Measurements from ENCODE around the gene ATF7IP.

The ATF7IP gene

GRCh38 chr12:14460212-14460841 is 94.8 kb downstream of the ATF7IP start:
- POLR2A ChIA-PET = no interaction called here

GRCh38 chr12:14471497-14471896 is 106.0 kb downstream of the ATF7IP start:
- ChIA-PET CTCF (no interaction called here), POLR2A (no interaction called here)
- DNase-seq = no peak
- peaks cover 25 to 94% (median 43%) of the 10 kb centered on the region in 4 experiments for H3K36me3 ChIP-seq (ENCODE audit: control insufficient read depth in 4 of 4, insufficient read depth in 4 of 4, low read length in 3 of 4)
- H3K27me3 ChIP-seq (replicated peaks in 2 of 5; ENCODE audit: control insufficient read depth in 4 of 5, insufficient read depth in 5 of 5, low read length in 4 of 5) = no peaks in the 10 kb centered on the region
- H3K4me1 ChIP-seq (ENCODE audit: control extremely low read depth in 1 of 4, control insufficient read depth in 4 of 4, insufficient read depth in 4 of 4, low read length in 3 of 4) = no peaks in the 10 kb centered on the region
- no peak overlapping the region for H3K27ac ChIP-seq (ENCODE audit: insufficient read depth in 1 of 2, low read depth in 1 of 2, low read length in 2 of 2, poor library complexity in 1 of 2, severe bottlenecking in 2 of 2)
- no peak overlapping the region for H3K4me3 ChIP-seq (ENCODE audit: control insufficient read depth in 1 of 7, extremely low read depth in 1 of 7, insufficient read depth in 4 of 7, low read depth in 2 of 7, low read length in 6 of 7)
- H3K9me3 ChIP-seq (ENCODE audit: control extremely low read depth in 1 of 5, control insufficient read depth in 4 of 5, insufficient read depth in 2 of 5, low read depth in 1 of 5, low read length in 4 of 5) = peaks cover 17 to 59% (median 27%) of the 10 kb centered on the region in 5 experiments
- WGBS (ENCODE audit: insufficient coverage) = no CpG with 5 or more reads among the region's 1 CpG

More at GRCh38 chr12:14460212-14460841, 94.8 kb downstream of the ATF7IP start:
- Histone ChIP-seq H3K4me1 (ENCODE audit: control extremely low read depth in 1 of 4, control insufficient read depth in 4 of 4, insufficient read depth in 4 of 4, low read length in 3 of 4) (no peaks in the 10 kb centered on the region), H3K27me3 (replicated peaks in 2 of 5; ENCODE audit: control insufficient read depth in 4 of 5, insufficient read depth in 5 of 5, low read length in 4 of 5) (no peaks in the 10 kb centered on the region), H3K9me3 (ENCODE audit: control extremely low read depth in 1 of 5, control insufficient read depth in 4 of 5, insufficient read depth in 2 of 5, low read depth in 1 of 5, low read length in 4 of 5) (no peaks in the 10 kb centered on the region), H3K27ac (ENCODE audit: insufficient read depth in 1 of 2, low read depth in 1 of 2, low read length in 2 of 2, poor library complexity in 1 of 2, severe bottlenecking in 2 of 2) (no peak overlapping the region), H3K36me3 (ENCODE audit: control insufficient read depth in 4 of 4, insufficient read depth in 4 of 4, low read length in 3 of 4) (peaks cover 20 to 63% (median 32%) of the 10 kb centered on the region in 4 experiments), H3K4me3 (ENCODE audit: control insufficient read depth in 1 of 7, extremely low read depth in 1 of 7, insufficient read depth in 4 of 7, low read depth in 2 of 7, low read length in 6 of 7) (no peak overlapping the region)
- no peak for DNase-seq
- WGBS (ENCODE audit: insufficient coverage) = 91% methylated on average over 2 of the region's 5 CpGs
- CTCF ChIA-PET = no interaction called here

GRCh38 chr12:14473707-14474287 is 108.3 kb downstream of the ATF7IP start:
- H3K4me3 ChIP-seq (ENCODE audit: control insufficient read depth in 1 of 7, extremely low read depth in 1 of 7, insufficient read depth in 4 of 7, low read depth in 2 of 7, low read length in 6 of 7) = no peak overlapping the region
- 100% methylated on average over 1 of the region's 4 CpGs for WGBS (ENCODE audit: insufficient coverage)
- no peak overlapping the region for H3K27ac ChIP-seq (ENCODE audit: insufficient read depth in 1 of 2, low read depth in 1 of 2, low read length in 2 of 2, poor library complexity in 1 of 2, severe bottlenecking in 2 of 2)
- peaks cover 17 to 59% (median 27%) of the 10 kb centered on the region in 5 experiments for H3K9me3 ChIP-seq (ENCODE audit: control extremely low read depth in 1 of 5, control insufficient read depth in 4 of 5, insufficient read depth in 2 of 5, low read depth in 1 of 5, low read length in 4 of 5)
- peaks cover 31 to 94% (median 41%) of the 10 kb centered on the region in 4 experiments for H3K36me3 ChIP-seq (ENCODE audit: control insufficient read depth in 4 of 4, insufficient read depth in 4 of 4, low read length in 3 of 4)
- no peaks in the 10 kb centered on the region for H3K27me3 ChIP-seq (replicated peaks in 2 of 5; ENCODE audit: control insufficient read depth in 4 of 5, insufficient read depth in 5 of 5, low read length in 4 of 5)
- ChIA-PET CTCF (no interaction called here), POLR2A (no interaction called here)
- peak; percentile 28 to 74 (median 56) for DNase-seq
- H3K4me1 ChIP-seq (ENCODE audit: control extremely low read depth in 1 of 4, control insufficient read depth in 4 of 4, insufficient read depth in 4 of 4, low read length in 3 of 4) = no peaks in the 10 kb centered on the region

- no peaks in the 10 kb centered on the region for H3K27me3 ChIP-seq (replicated peaks in 2 of 5; ENCODE audit: control insufficient read depth in 4 of 5, insufficient read depth in 5 of 5, low read length in 4 of 5)
- WGBS (ENCODE audit: insufficient coverage) = no CpG with 5 or more reads among the region's 1 CpG
- peaks cover 5 to 20% (median 11%) of the 10 kb centered on the region in 5 experiments for H3K9me3 ChIP-seq (ENCODE audit: control extremely low read depth in 1 of 5, control insufficient read depth in 4 of 5, insufficient read depth in 2 of 5, low read depth in 1 of 5, low read length in 4 of 5)
- no peak overlapping the region for H3K27ac ChIP-seq (ENCODE audit: insufficient read depth in 1 of 2, low read depth in 1 of 2, low read length in 2 of 2, poor library complexity in 1 of 2, severe bottlenecking in 2 of 2)
- H3K36me3 ChIP-seq (ENCODE audit: control insufficient read depth in 4 of 4, insufficient read depth in 4 of 4, low read length in 3 of 4) = peaks cover 26 to 93% (median 48%) of the 10 kb centered on the region in 4 experiments
- H3K4me1 ChIP-seq (ENCODE audit: control extremely low read depth in 1 of 4, control insufficient read depth in 4 of 4, insufficient read depth in 4 of 4, low read length in 3 of 4) = no peaks in the 10 kb centered on the region
- ChIA-PET POLR2A (no interaction called here), CTCF (interaction anchor here (1.3 to 2.0 kb wide), 2 partner anchors 28 to 114 kb away, joined by 3 to 4 read pairs; partner anchors contain the start of gene ATF7IP)
- no peak overlapping the region for H3K4me3 ChIP-seq (ENCODE audit: control insufficient read depth in 1 of 7, extremely low read depth in 1 of 7, insufficient read depth in 4 of 7, low read depth in 2 of 7, low read length in 6 of 7)
- DNase-seq = no peak
Measured at GRCh38 chr12:14479004-14479403, 113.5 kb downstream of the ATF7IP start.

GRCh38 chr12:14481201-14481600 is 115.7 kb downstream of the ATF7IP start:
- ChIA-PET POLR2A (no interaction called here), CTCF (interaction anchor here (1.0 to 2.0 kb wide), 4 partner anchors 11 to 243 kb away, joined by 3 to 4 read pairs (median 4); partner anchors contain the start of gene ATF7IP)
- Histone ChIP-seq H3K27me3 (replicated peaks in 2 of 5; ENCODE audit: control insufficient read depth in 4 of 5, insufficient read depth in 5 of 5, low read length in 4 of 5) (no peaks in the 10 kb centered on the region), H3K4me1 (ENCODE audit: control extremely low read depth in 1 of 4, control insufficient read depth in 4 of 4, insufficient read depth in 4 of 4, low read length in 3 of 4) (no peaks in the 10 kb centered on the region), H3K27ac (ENCODE audit: insufficient read depth in 1 of 2, low read depth in 1 of 2, low read length in 2 of 2, poor library complexity in 1 of 2, severe bottlenecking in 2 of 2) (no peak overlapping the region), H3K9me3 (ENCODE audit: control extremely low read depth in 1 of 5, control insufficient read depth in 4 of 5, insufficient read depth in 2 of 5, low read depth in 1 of 5, low read length in 4 of 5) (peaks cover 0 to 2% (median 0%) of the 10 kb centered on the region in 5 experiments), H3K36me3 (ENCODE audit: control insufficient read depth in 4 of 4, insufficient read depth in 4 of 4, low read length in 3 of 4) (peaks cover 30 to 94% (median 50%) of the 10 kb centered on the region in 4 experiments), H3K4me3 (ENCODE audit: control insufficient read depth in 1 of 7, extremely low read depth in 1 of 7, insufficient read depth in 4 of 7, low read depth in 2 of 7, low read length in 6 of 7) (no peak overlapping the region)
- DNase-seq = no peak

GRCh38 chr12:14482361-14482760 is 116.9 kb downstream of the ATF7IP start:
- POLR2A ChIA-PET = no interaction called here
- Histone ChIP-seq H3K27ac (ENCODE audit: insufficient read depth in 1 of 2, low read depth in 1 of 2, low read length in 2 of 2, poor library complexity in 1 of 2, severe bottlenecking in 2 of 2) (no peak overlapping the region), H3K27me3 (replicated peaks in 2 of 5; ENCODE audit: control insufficient read depth in 4 of 5, insufficient read depth in 5 of 5, low read length in 4 of 5) (no peaks in the 10 kb centered on the region), H3K4me1 (ENCODE audit: control extremely low read depth in 1 of 4, control insufficient read depth in 4 of 4, insufficient read depth in 4 of 4, low read length in 3 of 4) (no peaks in the 10 kb centered on the region), H3K9me3 (ENCODE audit: control extremely low read depth in 1 of 5, control insufficient read depth in 4 of 5, insufficient read depth in 2 of 5, low read depth in 1 of 5, low read length in 4 of 5) (peaks cover 0 to 2% (median 0%) of the 10 kb centered on the region in 5 experiments), H3K4me3 (ENCODE audit: control insufficient read depth in 1 of 7, extremely low read depth in 1 of 7, insufficient read depth in 4 of 7, low read depth in 2 of 7, low read length in 6 of 7) (no peak overlapping the region), H3K36me3 (ENCODE audit: control insufficient read depth in 4 of 4, insufficient read depth in 4 of 4, low read length in 3 of 4) (peaks cover 28 to 93% (median 50%) of the 10 kb centered on the region in 4 experiments)
- 100% methylated on average over 1 of the region's 1 CpG for WGBS (ENCODE audit: insufficient coverage)
- no peak for DNase-seq
- CTCF ChIA-PET = interaction anchor here (1.0 to 1.3 kb wide), 3 partner anchors 12 to 244 kb away, joined by 3 to 4 read pairs (median 3); no protein-coding TSS in a partner anchor

- POLR2A ChIA-PET = no interaction called here
- WGBS (ENCODE audit: insufficient coverage) = no CpG with 5 or more reads among the region's 2 CpGs
- H3K9me3 ChIP-seq (ENCODE audit: control extremely low read depth in 1 of 5, control insufficient read depth in 4 of 5, insufficient read depth in 2 of 5, low read depth in 1 of 5, low read length in 4 of 5) = peaks cover 0 to 2% (median 0%) of the 10 kb centered on the region in 5 experiments
- no peak overlapping the region for H3K4me3 ChIP-seq (ENCODE audit: control insufficient read depth in 1 of 7, extremely low read depth in 1 of 7, insufficient read depth in 4 of 7, low read depth in 2 of 7, low read length in 6 of 7)
- CTCF ChIA-PET = no interaction called here
- no peaks in the 10 kb centered on the region for H3K4me1 ChIP-seq (ENCODE audit: control extremely low read depth in 1 of 4, control insufficient read depth in 4 of 4, insufficient read depth in 4 of 4, low read length in 3 of 4)
- no peak overlapping the region for H3K27ac ChIP-seq (ENCODE audit: insufficient read depth in 1 of 2, low read depth in 1 of 2, low read length in 2 of 2, poor library complexity in 1 of 2, severe bottlenecking in 2 of 2)
- no peak for DNase-seq
- peaks cover 30 to 92% (median 51%) of the 10 kb centered on the region in 4 experiments for H3K36me3 ChIP-seq (ENCODE audit: control insufficient read depth in 4 of 4, insufficient read depth in 4 of 4, low read length in 3 of 4)
- no peaks in the 10 kb centered on the region for H3K27me3 ChIP-seq (replicated peaks in 2 of 5; ENCODE audit: control insufficient read depth in 4 of 5, insufficient read depth in 5 of 5, low read length in 4 of 5)
Measured at GRCh38 chr12:14482886-14483285, 117.4 kb downstream of the ATF7IP start.
